Psoas muscle (tissue), 8 donors: ENCODE data around the gene UGT1A5. TPM values are rescaled to one million over a fixed set of nuclear protein-coding genes. Genes with fewer than 3 reads are reported as not detected.

Experiments used
- ATAC-seq, 4 donors: fragments of 200-7000 bp; cut with Tn5 transposase; one replicate each; pipeline ENCODE4 v1.9.1; 2020; ENCODE audit warnings: moderate library complexity in 3 of 4, mild to moderate bottlenecking in 2 of 4
- DNase-seq, 2 donors: peaks; one replicate each; pipeline ENCODE4 v3.0.0-alpha.2; 2020
- H3K27ac ChIP-seq: fragments of 200-600 bp; one replicate; pipeline ENCODE4 v1.8.0; 2022
- H3K27me3 ChIP-seq, 3 donors: fragments of 200-600 bp in 1 of 3; one replicate each; pipeline versions ENCODE4 v1.6.1 to v1.8.0; 2013 to 2022; ENCODE audit warnings: low read length in 2 of 3, mild to moderate bottlenecking in 2 of 3, moderate library complexity in 1 of 3; ENCODE audit not compliant: insufficient read depth in 3 of 3
- H3K36me3 ChIP-seq, 2 donors: fragments of 200-600 bp in 1 of 2; one replicate each; pipeline versions ENCODE4 v1.6.1 to v1.8.0; 2013 to 2022; ENCODE audit warnings: low read depth in 1 of 2, mild to moderate bottlenecking in 1 of 2, moderate library complexity in 1 of 2; ENCODE audit not compliant: insufficient read depth in 1 of 2
- H3K4me1 ChIP-seq: fragments of 200-600 bp; one replicate; pipeline ENCODE4 v1.8.0; 2022
- H3K4me3 ChIP-seq: fragments of 200-600 bp; one replicate; pipeline ENCODE4 v1.8.0; 2022; ENCODE audit warnings: mild to moderate bottlenecking
- H3K9me3 ChIP-seq: fragments of 200-600 bp; one replicate; pipeline ENCODE4 v1.8.0; 2022
- WGBS, 3 donors: extraction: QIAGEN DNeasy Blood & Tissue Kit; methylation state at CpG; one replicate each; pipeline versions ENCODE4 v1.1.6 to v1.1.7; 2013; 5-methylcytosine and 5-hydroxymethylcytosine counted together
- intact Hi-C, 2 donors: fragments of 100-400 bp; cut with DNase I; formaldehyde crosslinking; loops; one replicate each; pipeline versions ENCODE4 v1.11.0 to v1.14.2; 2022
- polyA plus RNA-seq, 3 donors: library from polyadenylated mRNA; stranded (reverse); fragments of 200-250 nt; gene quantifications; one replicate each; pipeline ENCODE4 v1.2.3, GENCODE V29; 2013
- total RNA-seq, 4 donors: library from RNA; stranded (reverse); fragmentation: NEBNext Ultra II Directional in 2 of 4; extraction: Animal tissue kit (Norgen Biotek cat#: 25700) in 2 of 4; gene quantifications; one replicate each; pipeline versions ENCODE4 v1.2.1 to v1.2.4, GENCODE V29; 2021 to 2023
- TF ChIP-seq, protein P1 (sequence below): fragments of 200-600 bp; IDR thresholded peaks from one replicate; pipeline ENCODE4 v1.8.0; 2022; ENCODE audit warnings: antibody characterized with exemption
- donor health status: healthy with polysubstance abuse.
- donor health status: DM: no; HTN: no; CAD: no; lungs with moderate emphysema.
- donor health status: Bipolar disorder and iron deficiency.
- donor health status: healthy.
- donor health status: DM: yes; HTN: yes; CAD: no.
- donor health status: DM: no; HTN: no; CAD: no.
- donor health status: DM: no; HTN: no; CAD: no.
- donor health status: DM: yes; HTN: yes; CAD: no.

The UGT1A5 gene
- total and polyA plus RNA-seq, 7 donors: not detected

DNA sequence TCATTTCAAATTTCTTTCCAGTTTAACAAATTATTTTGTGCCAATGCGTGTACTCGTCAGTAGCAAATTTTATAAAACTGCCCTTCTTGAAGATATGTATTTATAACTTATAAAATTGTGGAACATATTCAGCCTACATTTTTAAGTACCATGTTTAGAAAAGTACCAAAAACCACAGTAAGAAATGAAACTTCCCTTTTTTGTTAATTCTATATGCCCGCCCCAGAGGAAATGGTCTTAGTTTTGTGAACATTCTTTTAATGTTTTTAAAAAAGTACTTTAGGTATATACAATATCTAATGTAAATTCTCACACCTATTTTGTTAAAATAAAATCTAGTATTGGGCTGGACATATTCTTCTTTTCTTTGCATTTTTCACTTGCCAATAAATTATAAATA is 39.8 kb upstream of the UGT1A5 start:
- ATAC-seq (no peak), DNase-seq (no peak)
- H3K27ac ChIP-seq: no peak overlapping the region
- no peaks in the 10 kb centered on the region for H3K36me3 ChIP-seq
- no peaks in the 10 kb centered on the region for H3K27me3 ChIP-seq
- H3K4me1 ChIP-seq: no peaks in the 10 kb centered on the region
- no peak overlapping the region for H3K4me3 ChIP-seq
- no peaks in the 10 kb centered on the region for H3K9me3 ChIP-seq
- TF ChIP-seq, protein P1, sequence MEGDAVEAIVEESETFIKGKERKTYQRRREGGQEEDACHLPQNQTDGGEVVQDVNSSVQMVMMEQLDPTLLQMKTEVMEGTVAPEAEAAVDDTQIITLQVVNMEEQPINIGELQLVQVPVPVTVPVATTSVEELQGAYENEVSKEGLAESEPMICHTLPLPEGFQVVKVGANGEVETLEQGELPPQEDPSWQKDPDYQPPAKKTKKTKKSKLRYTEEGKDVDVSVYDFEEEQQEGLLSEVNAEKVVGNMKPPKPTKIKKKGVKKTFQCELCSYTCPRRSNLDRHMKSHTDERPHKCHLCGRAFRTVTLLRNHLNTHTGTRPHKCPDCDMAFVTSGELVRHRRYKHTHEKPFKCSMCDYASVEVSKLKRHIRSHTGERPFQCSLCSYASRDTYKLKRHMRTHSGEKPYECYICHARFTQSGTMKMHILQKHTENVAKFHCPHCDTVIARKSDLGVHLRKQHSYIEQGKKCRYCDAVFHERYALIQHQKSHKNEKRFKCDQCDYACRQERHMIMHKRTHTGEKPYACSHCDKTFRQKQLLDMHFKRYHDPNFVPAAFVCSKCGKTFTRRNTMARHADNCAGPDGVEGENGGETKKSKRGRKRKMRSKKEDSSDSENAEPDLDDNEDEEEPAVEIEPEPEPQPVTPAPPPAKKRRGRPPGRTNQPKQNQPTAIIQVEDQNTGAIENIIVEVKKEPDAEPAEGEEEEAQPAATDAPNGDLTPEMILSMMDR: no peak
- 74 to 88% (median 75%) methylated on average over 3 of the region's 3 CpGs for WGBS, 3 donors
- intact Hi-C loops: no loop called here

DNA sequence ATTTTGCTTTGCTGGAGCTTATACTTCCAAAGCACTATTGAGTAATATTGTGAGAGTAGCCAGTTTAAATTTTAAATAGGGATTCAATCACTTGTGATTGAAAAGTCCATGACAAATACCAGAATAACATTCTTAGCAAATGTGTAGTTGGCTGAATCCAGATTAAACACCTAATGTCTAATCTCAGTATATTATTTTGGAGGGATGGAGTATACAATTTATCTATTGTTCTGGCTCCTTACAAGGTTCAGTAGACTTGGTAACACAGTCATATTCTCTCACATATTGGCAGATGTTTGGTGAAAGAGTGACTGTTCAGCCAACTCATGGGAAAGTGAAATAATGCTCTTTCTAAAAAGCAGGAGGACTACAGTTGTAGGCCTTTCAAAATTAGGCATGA is 38.8 kb upstream of the UGT1A5 start:
- intact Hi-C loops: no loop called here
- H3K4me1 ChIP-seq: no peaks in the 10 kb centered on the region
- no peaks in the 10 kb centered on the region for H3K9me3 ChIP-seq
- H3K27ac ChIP-seq: no peak overlapping the region
- H3K36me3 ChIP-seq: no peaks in the 10 kb centered on the region
- DNase-seq (no peak), ATAC-seq (no peak)
- no peaks in the 10 kb centered on the region for H3K27me3 ChIP-seq
- TF ChIP-seq, protein P1: no peak
- no peak overlapping the region for H3K4me3 ChIP-seq

DNA sequence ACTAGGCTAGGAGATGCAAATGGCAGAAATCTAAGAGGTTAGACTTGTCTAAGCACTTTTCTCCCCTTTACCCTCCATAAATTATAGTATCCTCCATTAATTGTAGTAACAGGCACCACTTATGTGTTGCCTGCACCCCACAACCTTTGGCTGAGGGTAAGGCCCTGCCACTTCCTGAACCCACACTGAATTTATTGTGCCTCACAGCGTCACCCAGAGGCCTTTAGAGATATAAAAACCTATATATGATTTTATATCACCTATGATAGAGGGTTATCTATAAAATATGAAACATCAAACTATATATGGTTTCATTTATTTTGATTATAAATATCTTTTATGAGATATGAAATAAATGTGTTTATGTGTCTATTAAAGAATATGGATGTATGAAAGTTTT is 38.4 kb upstream of the UGT1A5 start:
- no peak overlapping the region for H3K27ac ChIP-seq
- DNase-seq (no peak), ATAC-seq (no peak)
- no peak overlapping the region for H3K4me3 ChIP-seq
- TF ChIP-seq, protein P1: no peak
- no peaks in the 10 kb centered on the region for H3K27me3 ChIP-seq
- intact Hi-C loops: no loop called here
- no peaks in the 10 kb centered on the region for H3K36me3 ChIP-seq
- WGBS, 3 donors: 41 to 58% (median 49%) methylated on average over 1 of the region's 1 CpG
- H3K9me3 ChIP-seq: no peaks in the 10 kb centered on the region
- no peaks in the 10 kb centered on the region for H3K4me1 ChIP-seq

DNA sequence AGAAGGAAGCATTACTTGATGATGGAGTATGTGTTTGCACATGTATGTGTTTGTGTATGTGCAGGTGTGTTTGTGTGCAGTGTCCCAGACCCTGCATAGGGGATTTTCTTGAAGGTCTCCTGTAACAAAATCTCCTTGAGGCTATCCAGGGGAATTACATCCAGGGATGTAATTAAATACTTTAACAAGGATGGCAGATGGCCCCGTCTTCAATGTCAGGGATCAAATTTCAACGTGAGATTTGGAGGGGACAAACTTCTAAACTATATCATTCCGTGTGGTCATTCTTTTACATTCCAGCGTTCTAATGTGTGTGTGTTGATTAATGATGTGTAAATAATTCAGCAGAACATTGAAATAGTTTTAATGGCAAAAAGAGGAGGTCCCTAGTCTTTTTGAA is 37.7 kb upstream of the UGT1A5 start:
- H3K27me3 ChIP-seq: no peaks in the 10 kb centered on the region
- H3K4me1 ChIP-seq: no peaks in the 10 kb centered on the region
- intact Hi-C loops: no loop called here
- H3K36me3 ChIP-seq: no peaks in the 10 kb centered on the region
- H3K4me3 ChIP-seq: no peak overlapping the region
- no peaks in the 10 kb centered on the region for H3K9me3 ChIP-seq
- 10 to 17% (median 15%) methylated on average over 4 of the region's 4 CpGs for WGBS, 3 donors
- H3K27ac ChIP-seq: no peak overlapping the region
- DNase-seq (no peak), ATAC-seq (no peak)
- TF ChIP-seq, protein P1: no peak

DNA sequence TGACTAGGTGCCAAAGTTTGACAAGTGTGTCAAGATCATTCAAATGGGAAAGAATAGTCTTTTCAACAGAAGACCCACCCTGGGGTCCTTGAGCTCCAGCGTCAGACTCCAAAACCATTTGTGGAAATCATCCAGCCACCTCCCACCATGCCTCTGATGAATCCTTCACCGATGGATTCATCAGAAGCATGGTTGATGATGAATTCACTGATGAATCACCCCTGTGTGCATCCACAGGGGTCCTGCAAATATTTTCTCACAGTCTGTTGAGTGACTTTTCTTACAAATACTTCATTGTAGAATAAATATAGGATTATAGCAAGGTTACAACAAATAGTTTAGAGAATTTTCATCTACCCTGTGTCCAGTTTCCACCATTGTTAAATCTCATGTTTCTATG is 36.7 kb upstream of the UGT1A5 start:
- Histone ChIP-seq H3K4me1 (no peaks in the 10 kb centered on the region), H3K4me3 (no peak overlapping the region), H3K9me3 (no peaks in the 10 kb centered on the region), H3K27ac (no peak overlapping the region), H3K27me3 (no peaks in the 10 kb centered on the region), H3K36me3 (no peaks in the 10 kb centered on the region)
- TF ChIP-seq, protein P1: no peak
- no peak for ATAC-seq
- WGBS, 3 donors: 67 to 75% (median 71%) methylated on average over 2 of the region's 2 CpGs
- intact Hi-C loops: no loop called here
- DNase-seq: no peak
